SU-DHL-6 (cell line): ENCODE results near the gene CBL.

ENCODE experiments used
- EZH2phosphoT487 ChIP-seq: fragments of 200-600 bp; sonication (generic), shearing (Covaris generic); conservative IDR thresholded peaks from 2 replicates; pipeline ENCODE4 v1.6.1; 2018; ENCODE audit warnings: mild to moderate bottlenecking, antibody characterized with exemption, low read length, moderate library complexity, mixed read lengths
- TF ChIP-seq, protein P1 (sequence below): fragments of 200-600 bp; sonication (generic); IDR thresholded peaks from one replicate; pipeline ENCODE4 v1.5.1; 2017; ENCODE audit warnings: antibody characterized with exemption, mild to moderate bottlenecking, low read length, moderate library complexity; ENCODE audit not compliant: insufficient read depth, poor library complexity, severe bottlenecking

DNA sequence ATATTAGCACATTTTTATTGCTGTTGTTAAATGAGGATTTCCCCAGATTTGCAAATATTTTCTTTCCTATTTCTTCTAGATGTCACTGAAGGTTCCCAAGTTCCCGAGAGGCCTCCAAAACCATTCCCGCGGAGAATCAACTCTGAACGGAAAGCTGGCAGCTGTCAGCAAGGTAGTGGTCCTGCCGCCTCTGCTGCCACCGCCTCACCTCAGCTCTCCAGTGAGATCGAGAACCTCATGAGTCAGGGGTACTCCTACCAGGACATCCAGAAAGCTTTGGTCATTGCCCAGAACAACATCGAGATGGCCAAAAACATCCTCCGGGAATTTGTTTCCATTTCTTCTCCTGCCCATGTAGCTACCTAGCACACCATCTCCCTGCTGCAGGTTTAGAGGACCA lies 93.3 kb downstream of the CBL start:
- TF ChIP-seq, protein P1, sequence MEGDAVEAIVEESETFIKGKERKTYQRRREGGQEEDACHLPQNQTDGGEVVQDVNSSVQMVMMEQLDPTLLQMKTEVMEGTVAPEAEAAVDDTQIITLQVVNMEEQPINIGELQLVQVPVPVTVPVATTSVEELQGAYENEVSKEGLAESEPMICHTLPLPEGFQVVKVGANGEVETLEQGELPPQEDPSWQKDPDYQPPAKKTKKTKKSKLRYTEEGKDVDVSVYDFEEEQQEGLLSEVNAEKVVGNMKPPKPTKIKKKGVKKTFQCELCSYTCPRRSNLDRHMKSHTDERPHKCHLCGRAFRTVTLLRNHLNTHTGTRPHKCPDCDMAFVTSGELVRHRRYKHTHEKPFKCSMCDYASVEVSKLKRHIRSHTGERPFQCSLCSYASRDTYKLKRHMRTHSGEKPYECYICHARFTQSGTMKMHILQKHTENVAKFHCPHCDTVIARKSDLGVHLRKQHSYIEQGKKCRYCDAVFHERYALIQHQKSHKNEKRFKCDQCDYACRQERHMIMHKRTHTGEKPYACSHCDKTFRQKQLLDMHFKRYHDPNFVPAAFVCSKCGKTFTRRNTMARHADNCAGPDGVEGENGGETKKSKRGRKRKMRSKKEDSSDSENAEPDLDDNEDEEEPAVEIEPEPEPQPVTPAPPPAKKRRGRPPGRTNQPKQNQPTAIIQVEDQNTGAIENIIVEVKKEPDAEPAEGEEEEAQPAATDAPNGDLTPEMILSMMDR, result no peak
- TF ChIP-seq EZH2phosphoT487, result no peak
